ENCODE results near the gene BCOR. TPM values are rescaled to one million over a fixed set of nuclear protein-coding genes. Genes with fewer than 3 reads are reported as not detected.

BCOR gene
- polyA plus RNA-seq, 1 of the 3 experiments (the other 2 are of a cell fraction), result 8.8 TPM

- POLR2A ChIA-PET, result interaction anchor here (1.2 to 1.6 kb wide), 2 partner anchors 13 to 73 kb away, joined by 4 to 7 read pairs; no protein-coding TSS in a partner anchor
Measured at GRCh38 chrX:40080894-40081678, 16.7 kb downstream of the BCOR start.

More at GRCh38 chrX:40080894-40081678, 16.7 kb downstream of the BCOR start:
- Histone ChIP-seq H3K9ac (no peak overlapping the region), H3F3A (replicated peaks; ENCODE audit: insufficient read depth) (no peaks in the 10 kb centered on the region), H3K27me3 (ENCODE audit: insufficient read depth) (peaks cover 9% of the 10 kb centered on the region; the same call in 1 of the 2 replicates), H2AFZ (ENCODE audit: low read depth) (no peak overlapping the region), H3K4me1 (ENCODE audit: control insufficient read depth in 1 of 2, insufficient read depth in 2 of 2, low read depth in 1 of 2, low read length in 1 of 2) (peaks cover 7 to 72% of the 10 kb centered on the region in 2 experiments; a peak in 1 of 4 replicates), H3K27ac (ENCODE audit: low read depth in 2 of 2, low read length in 1 of 2) (peak overlapping the region in 1 of 2 experiments; percentile 31; a peak in 1 of 4 replicates), H3K9me3 (no peaks in the 10 kb centered on the region), H3K4me2 (no peak overlapping the region), H3K9me2 (no peaks in the 10 kb centered on the region), H3K4me3 (ENCODE audit: low read depth in 2 of 2, low read length in 1 of 2) (no peak overlapping the region), H3K79me2 (ENCODE audit: insufficient read depth) (peaks cover 67% of the 10 kb centered on the region), H4K20me1 (ENCODE audit: insufficient read depth) (peaks cover 68% of the 10 kb centered on the region), H3K36me3 (replicated peaks in 1 of 2; ENCODE audit: control insufficient read depth in 1 of 2, insufficient read depth in 2 of 2, low read length in 1 of 2) (peaks cover 0 to 8% of the 10 kb centered on the region in 2 experiments)
- 56% methylated on average over 16 of the region's 16 CpGs for WGBS (ENCODE audit: low lambda C conversion rate)
- TF ChIP-seq TAF1 (IDR thresholded peaks at IDR 0.05; ENCODE audit: borderline replicate concordance, low read depth, low read length) (no peak), JUND (IDR thresholded peaks at IDR 0.05) (no peak), YY1 (IDR thresholded peaks at IDR 0.05; ENCODE audit: low read depth) (no peak), PBX3 (IDR thresholded peaks at IDR 0.05) (no peak), NFIC (IDR thresholded peaks at IDR 0.05; ENCODE audit: borderline replicate concordance) (no peak), USF1 (IDR thresholded peaks at IDR 0.05; ENCODE audit: borderline replicate concordance, low read depth) (no peak), ZBTB33 (IDR thresholded peaks at IDR 0.05; ENCODE audit: borderline replicate concordance, low read depth) (no peak), MXI1 (IDR thresholded peaks at IDR 0.05; ENCODE audit: low read depth, low read length) (no peak), EZH2phosphoT487 (IDR thresholded peaks at IDR 0.05; ENCODE audit: borderline replicate concordance, low read depth) (no peak), RFX5 (IDR thresholded peaks at IDR 0.05; ENCODE audit: low read length) (no peak), POLR2AphosphoS5 (IDR thresholded peaks at IDR 0.05; ENCODE audit: low read depth, low read length) (no peak)
- CTCF ChIA-PET, result interaction anchor here (1.4 kb wide), 1 partner anchor 8 kb away, joined by 3 read pairs; no protein-coding TSS in a partner anchor
- no peak for DNase-seq
